Vagina (tissue), 2 donors: ENCODE data around the gene GPC5. TPM values are rescaled to one million over a fixed set of nuclear protein-coding genes. Genes with fewer than 3 reads are reported as not detected.
A peak's percentile ranks its signal among the peaks of the same experiment; 100 is the strongest.

Experiments
- DNase-seq, 2 donors: peaks; one replicate each; pipeline ENCODE4 v3.0.0-alpha.2; 2017; ENCODE audit errors: extremely low spot score in 2 of 2
- H3K27ac ChIP-seq: fragments of 200-600 bp; sonication (generic); one replicate; pipeline ENCODE4 v1.5.1; 2019
- H3K27me3 ChIP-seq: fragments of 200-600 bp; sonication (generic); one replicate; pipeline ENCODE4 v1.5.1; 2019
- H3K36me3 ChIP-seq, 2 donors: fragments of 200-600 bp; sonication (generic); one replicate each; pipeline ENCODE4 v1.5.1; 2017 to 2019
- H3K4me1 ChIP-seq: fragments of 200-600 bp; sonication (generic); one replicate; pipeline ENCODE4 v1.5.1; 2019
- H3K4me3 ChIP-seq, 2 donors: fragments of 200-600 bp; sonication (generic); 1 replicate in 1 of 2; 2 replicates in 1 of 2; pipeline ENCODE4 v1.5.1; 2016 to 2019
- H3K9me3 ChIP-seq: fragments of 200-600 bp; sonication (generic); one replicate; pipeline ENCODE4 v1.5.1; 2019
- CTCF ChIP-seq, 3 experiments: fragments of 450-650 bp in 2 of 3; fragments of 200-600 bp in 1 of 3; sonication (generic) in 1 of 3; IDR thresholded peaks; one replicate each; pipeline ENCODE4 v1.5.1; 2017 to 2019; ENCODE audit warnings: antibody characterized with exemption in 3 of 3, mild to moderate bottlenecking in 2 of 3, moderate library complexity in 2 of 3
- POLR2A ChIP-seq, 2 donors: fragments of 450-650 bp; IDR thresholded peaks; one replicate each; pipeline ENCODE4 v1.6.1; 2017; ENCODE audit warnings: antibody characterized with exemption in 2 of 2, mild to moderate bottlenecking in 2 of 2, moderate library complexity in 2 of 2
- POLR2AphosphoS5 ChIP-seq, 2 donors: sonication (generic); formaldehyde crosslinking; IDR thresholded peaks; one replicate each; pipeline ENCODE4 v1.9.0; 2017; ENCODE audit warnings: antibody characterized with exemption in 2 of 2, mild to moderate bottlenecking in 2 of 2, low read depth in 1 of 2; ENCODE audit not compliant: insufficient read depth in 1 of 2
- intact Hi-C: fragments of 100-400 bp; cut with DNase I; formaldehyde crosslinking; loops from one replicate; pipeline ENCODE4 v1.15.1; 2023
- total RNA-seq: library from RNA; depleted of rRNA; stranded (reverse); fragments of >200 nt; gene quantifications from one replicate; pipeline ENCODE4 v1.2.3, GENCODE V29; 2016

The GPC5 gene
- total RNA-seq, 1 donor from 2014 or later = 1.7 TPM

- no peak for DNase-seq
- H3K27me3 ChIP-seq = no peaks in the 10 kb centered on the region
- H3K9me3 ChIP-seq = no peaks in the 10 kb centered on the region
- H3K36me3 ChIP-seq = no peaks in the 10 kb centered on the region
- TF ChIP-seq CTCF (IDR thresholded peaks at IDR 0.05) (peak in 1 of 3 experiments; percentile 19), POLR2AphosphoS5 (IDR thresholded peaks at IDR 0.05; ENCODE audit: insufficient read depth in 1 of 2, low read depth in 1 of 2) (no peak), POLR2A (IDR thresholded peaks at IDR 0.05) (no peak)
- H3K4me1 ChIP-seq = no peaks in the 10 kb centered on the region
- no peak overlapping the region for H3K27ac ChIP-seq
- intact Hi-C loops = no loop called here
- H3K4me3 ChIP-seq = no peak overlapping the region
Measured at GRCh38 chr13:91722267-91722884, 324.0 kb downstream of the GPC5 start.

GRCh38 chr13:91724591-91724990 lies 326.2 kb downstream of the GPC5 start:
- intact Hi-C loops = no loop called here
- Histone ChIP-seq H3K27ac (no peak overlapping the region), H3K36me3 (no peaks in the 10 kb centered on the region), H3K4me3 (no peak overlapping the region), H3K9me3 (no peaks in the 10 kb centered on the region), H3K27me3 (no peaks in the 10 kb centered on the region), H3K4me1 (no peaks in the 10 kb centered on the region)
- DNase-seq = no peak
- TF ChIP-seq POLR2A (IDR thresholded peaks at IDR 0.05) = no peak
- TF ChIP-seq CTCF (IDR thresholded peaks at IDR 0.05) = no peak
- TF ChIP-seq POLR2AphosphoS5 (IDR thresholded peaks at IDR 0.05; ENCODE audit: insufficient read depth in 1 of 2, low read depth in 1 of 2) = no peak

- Histone ChIP-seq H3K27me3 (no peaks in the 10 kb centered on the region), H3K4me1 (no peaks in the 10 kb centered on the region), H3K36me3 (no peaks in the 10 kb centered on the region), H3K4me3 (no peak overlapping the region), H3K27ac (no peak overlapping the region), H3K9me3 (no peaks in the 10 kb centered on the region)
- intact Hi-C loops = no loop called here
- TF ChIP-seq POLR2AphosphoS5 (IDR thresholded peaks at IDR 0.05; ENCODE audit: insufficient read depth in 1 of 2, low read depth in 1 of 2) = no peak
- TF ChIP-seq CTCF (IDR thresholded peaks at IDR 0.05) = no peak
- no peak for TF ChIP-seq POLR2A (IDR thresholded peaks at IDR 0.05)
- no peak for DNase-seq
Measured at GRCh38 chr13:91725646-91726045, 327.2 kb downstream of the GPC5 start.

- intact Hi-C loops = no loop called here
- TF ChIP-seq POLR2A (IDR thresholded peaks at IDR 0.05) = no peak
- DNase-seq = no peak
Measured at GRCh38 chr13:91726671-91727070, 328.2 kb downstream of the GPC5 start.

GRCh38 chr13:91729859-91730258 lies 331.4 kb downstream of the GPC5 start:
- TF ChIP-seq POLR2AphosphoS5 (IDR thresholded peaks at IDR 0.05; ENCODE audit: insufficient read depth in 1 of 2, low read depth in 1 of 2) (no peak), CTCF (IDR thresholded peaks at IDR 0.05) (no peak), POLR2A (IDR thresholded peaks at IDR 0.05) (no peak)
- intact Hi-C loops = no loop called here
- Histone ChIP-seq H3K27ac (no peak overlapping the region), H3K36me3 (no peaks in the 10 kb centered on the region), H3K4me3 (no peak overlapping the region), H3K9me3 (no peaks in the 10 kb centered on the region), H3K27me3 (no peaks in the 10 kb centered on the region), H3K4me1 (no peaks in the 10 kb centered on the region)
- no peak for DNase-seq

More at GRCh38 chr13:91726671-91727070, 328.2 kb downstream of the GPC5 start:
- Histone ChIP-seq H3K27ac (no peak overlapping the region), H3K36me3 (no peaks in the 10 kb centered on the region), H3K9me3 (no peaks in the 10 kb centered on the region), H3K4me1 (no peaks in the 10 kb centered on the region), H3K27me3 (no peaks in the 10 kb centered on the region), H3K4me3 (no peak overlapping the region)
